SK-N-SH treated with all-trans-retinoic acid at 6 μM for 48 hours (cell line): ENCODE data around the gene SLC66A1.

Experiments
- BACH2 ChIP-seq: fragments of 250-450 bp; sonication (Bioruptor Pico); IDR thresholded peaks from 2 replicates; pipeline ENCODE4 v1.9.0; 2021; ENCODE audit warnings: mild to moderate bottlenecking, borderline replicate concordance
- CSDC2 ChIP-seq: fragments of 250-450 bp; sonication (Bioruptor Pico); IDR thresholded peaks from 2 replicates; pipeline ENCODE4 v1.5.0; 2020; ENCODE audit warnings: mild to moderate bottlenecking, moderate library complexity
- GLIS3 ChIP-seq: fragments of 250-450 bp; sonication (Bioruptor Pico); IDR thresholded peaks from 2 replicates; pipeline ENCODE4 v1.5.0; 2020; ENCODE audit warnings: mild to moderate bottlenecking, moderate library complexity
- ISL1 ChIP-seq: fragments of 250-450 bp; sonication (Bioruptor Pico); IDR thresholded peaks from 2 replicates; pipeline ENCODE4 v2.1.2; 2022; ENCODE audit warnings: mild to moderate bottlenecking, moderate library complexity
- PPARA ChIP-seq: fragments of 250-450 bp; sonication (Bioruptor Pico); IDR thresholded peaks from 2 replicates; pipeline ENCODE4 v1.5.0; 2020; ENCODE audit warnings: mild to moderate bottlenecking, borderline replicate concordance
- RARB ChIP-seq: fragments of 250-450 bp; sonication (Bioruptor Pico); IDR thresholded peaks from 2 replicates; pipeline ENCODE4 v1.8.0; 2021; ENCODE audit warnings: mild to moderate bottlenecking, moderate library complexity
- TCF4 ChIP-seq: fragments of 250-450 bp; sonication (Bioruptor Pico); IDR thresholded peaks from 2 replicates; pipeline ENCODE4 v1.8.0; 2021; ENCODE audit warnings: mild to moderate bottlenecking, moderate library complexity, borderline replicate concordance
- ZC3H10 ChIP-seq: fragments of 250-450 bp; sonication (Bioruptor Pico); IDR thresholded peaks from 2 replicates; pipeline ENCODE4 v1.5.1; 2021; ENCODE audit warnings: mild to moderate bottlenecking, moderate library complexity
- ZFP3 ChIP-seq: fragments of 250-450 bp; sonication (Bioruptor Pico); IDR thresholded peaks from 2 replicates; pipeline ENCODE4 v1.5.0; 2020; ENCODE audit warnings: mild to moderate bottlenecking, moderate library complexity
- ZFP30 ChIP-seq: fragments of 450-650 bp; formaldehyde crosslinking; IDR thresholded peaks from 2 replicates; pipeline ENCODE4 v1.5.0; 2022; ENCODE audit warnings: mild to moderate bottlenecking, moderate library complexity
- ZNF565 ChIP-seq: fragments of 450-650 bp; formaldehyde crosslinking; conservative IDR thresholded peaks from 2 replicates; pipeline ENCODE4 v1.5.0; 2020; ENCODE audit warnings: low read depth, mild to moderate bottlenecking, moderate library complexity
- ZNF70 ChIP-seq: fragments of 450-650 bp; formaldehyde crosslinking; IDR thresholded peaks from 2 replicates; pipeline ENCODE4 v1.5.0; 2020; ENCODE audit warnings: mild to moderate bottlenecking, moderate library complexity
- TF ChIP-seq, protein P1 (sequence below): fragments of 250-450 bp; sonication (Bioruptor Pico); IDR thresholded peaks from 2 replicates; pipeline ENCODE4 v1.8.0; 2020; ENCODE audit warnings: mild to moderate bottlenecking, moderate library complexity, borderline replicate concordance
- TF ChIP-seq, protein P2 (sequence below): fragments of 250-450 bp; sonication (Bioruptor Pico); IDR thresholded peaks from 2 replicates; pipeline ENCODE4 v1.5.1; 2020; ENCODE audit warnings: low read depth, mild to moderate bottlenecking, moderate library complexity

GRCh38 chr1:19371226-19372135, 59.4 kb downstream of the SLC66A1 start:
- TF ChIP-seq ZNF565 (no peak), CSDC2 (no peak), ZFP30 (CRISPR knock-in tag) (no peak), RARB (CRISPR knock-in tag) (no peak), ZC3H10 (no peak), ZNF70 (CRISPR knock-in tag) (no peak), ISL1 (no peak), TCF4 (no peak), GLIS3 (CRISPR knock-in tag) (no peak), PPARA (no peak), BACH2 (no peak), ZFP3 (CRISPR knock-in tag) (no peak)
- TF ChIP-seq, protein P1, sequence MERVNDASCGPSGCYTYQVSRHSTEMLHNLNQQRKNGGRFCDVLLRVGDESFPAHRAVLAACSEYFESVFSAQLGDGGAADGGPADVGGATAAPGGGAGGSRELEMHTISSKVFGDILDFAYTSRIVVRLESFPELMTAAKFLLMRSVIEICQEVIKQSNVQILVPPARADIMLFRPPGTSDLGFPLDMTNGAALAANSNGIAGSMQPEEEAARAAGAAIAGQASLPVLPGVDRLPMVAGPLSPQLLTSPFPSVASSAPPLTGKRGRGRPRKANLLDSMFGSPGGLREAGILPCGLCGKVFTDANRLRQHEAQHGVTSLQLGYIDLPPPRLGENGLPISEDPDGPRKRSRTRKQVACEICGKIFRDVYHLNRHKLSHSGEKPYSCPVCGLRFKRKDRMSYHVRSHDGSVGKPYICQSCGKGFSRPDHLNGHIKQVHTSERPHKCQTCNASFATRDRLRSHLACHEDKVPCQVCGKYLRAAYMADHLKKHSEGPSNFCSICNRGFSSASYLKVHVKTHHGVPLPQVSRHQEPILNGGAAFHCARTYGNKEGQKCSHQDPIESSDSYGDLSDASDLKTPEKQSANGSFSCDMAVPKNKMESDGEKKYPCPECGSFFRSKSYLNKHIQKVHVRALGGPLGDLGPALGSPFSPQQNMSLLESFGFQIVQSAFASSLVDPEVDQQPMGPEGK (CRISPR knock-in tag) = no peak
- TF ChIP-seq, protein P2, sequence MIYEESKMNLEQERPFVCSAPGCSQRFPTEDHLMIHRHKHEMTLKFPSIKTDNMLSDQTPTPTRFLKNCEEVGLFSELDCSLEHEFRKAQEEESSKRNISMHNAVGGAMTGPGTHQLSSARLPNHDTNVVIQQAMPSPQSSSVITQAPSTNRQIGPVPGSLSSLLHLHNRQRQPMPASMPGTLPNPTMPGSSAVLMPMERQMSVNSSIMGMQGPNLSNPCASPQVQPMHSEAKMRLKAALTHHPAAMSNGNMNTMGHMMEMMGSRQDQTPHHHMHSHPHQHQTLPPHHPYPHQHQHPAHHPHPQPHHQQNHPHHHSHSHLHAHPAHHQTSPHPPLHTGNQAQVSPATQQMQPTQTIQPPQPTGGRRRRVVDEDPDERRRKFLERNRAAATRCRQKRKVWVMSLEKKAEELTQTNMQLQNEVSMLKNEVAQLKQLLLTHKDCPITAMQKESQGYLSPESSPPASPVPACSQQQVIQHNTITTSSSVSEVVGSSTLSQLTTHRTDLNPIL (CRISPR knock-in tag) = no peak
